ENCODE data around the gene PCBD1. TPM values are rescaled to one million over a fixed set of nuclear protein-coding genes. Genes with fewer than 3 reads are reported as not detected.

PCBD1 gene
- total RNA-seq, 8 experiments from 2014 or later: 49.7 to 123 (median 71.9) TPM

DNA sequence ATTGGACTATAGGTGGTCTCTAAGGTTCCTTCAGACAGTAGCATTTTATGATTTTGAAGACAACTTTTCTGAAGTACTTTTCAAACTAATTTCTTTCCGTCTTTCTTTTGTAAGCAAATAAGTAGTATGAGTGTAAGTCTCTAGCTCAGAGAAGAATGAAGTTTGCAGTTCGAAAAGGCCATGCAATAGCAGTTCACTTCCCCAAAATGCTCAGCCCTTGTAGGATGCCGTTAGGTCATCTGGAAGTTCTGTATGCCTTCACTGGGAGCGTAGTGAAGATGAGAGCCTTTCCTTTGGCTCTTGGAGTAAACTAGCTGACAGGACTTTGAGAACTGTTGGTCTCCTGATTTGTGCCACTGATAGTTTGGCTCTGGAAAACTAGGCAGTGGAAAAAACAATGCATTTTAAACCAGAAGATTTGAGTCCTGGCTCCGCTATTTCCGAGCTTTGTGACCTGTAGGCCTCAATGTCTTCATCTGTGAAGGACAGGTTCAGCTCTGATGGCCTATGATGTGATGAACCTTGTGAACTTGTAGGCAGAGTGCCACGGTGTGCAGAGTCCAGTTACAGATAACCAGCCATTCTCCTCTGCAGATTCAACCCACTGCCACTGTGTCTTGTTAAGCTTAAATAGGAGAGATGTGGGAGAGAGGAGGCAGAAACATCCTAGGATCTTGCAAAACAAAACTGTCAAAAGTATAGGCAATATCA, 53.8 kb downstream of the PCBD1 start:
- Histone ChIP-seq H3K27ac (no peak overlapping the region), H3K4me1 (replicated peaks in 1 of 2) (no peaks in the 10 kb centered on the region), H3K4me3 (no peak overlapping the region)

DNA sequence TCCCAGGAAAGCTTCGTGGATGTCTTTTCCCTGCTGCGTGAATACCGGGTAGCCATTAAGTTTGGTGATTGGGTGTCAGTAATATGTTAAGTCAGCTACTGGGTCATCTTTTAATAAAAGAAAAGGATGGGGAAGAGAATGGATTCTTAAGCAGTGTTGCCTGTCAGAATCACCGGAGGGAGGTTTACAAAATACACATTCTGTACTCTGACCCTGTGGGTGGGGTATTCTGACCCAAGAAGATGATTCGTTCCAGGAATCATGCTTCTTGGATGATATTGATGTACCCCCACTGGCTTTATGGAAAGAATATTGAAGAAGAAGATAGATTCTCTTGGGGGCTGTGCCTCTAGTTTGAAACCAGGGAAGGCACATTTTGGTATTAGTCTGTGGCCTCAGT, 54.3 kb downstream of the PCBD1 start:
- WGBS, 10 experiments: 73 to 100% (median 96%) methylated on average over 1 to 5 of the region's 5 CpGs; no CpG with 5 or more reads in 1 of the 10 experiments

More for the DNA sequence above, 53.8 kb downstream of the PCBD1 start:
- 83 to 100% (median 97%) methylated on average over 2 to 7 of the region's 7 CpGs; no CpG with 5 or more reads in 1 of the 10 experiments for WGBS, 10 experiments
- no peak for ATAC-seq (replicated peaks in 6 of 8)
- in situ Hi-C loops (cut with MboI; ENCODE audit: low pct_unique_long_range_greater_than_20kb in 2 of 9, low sequenced_read_pairs in 9 of 9, unreplicated experiment in 9 of 9): no loop called here

DNA sequence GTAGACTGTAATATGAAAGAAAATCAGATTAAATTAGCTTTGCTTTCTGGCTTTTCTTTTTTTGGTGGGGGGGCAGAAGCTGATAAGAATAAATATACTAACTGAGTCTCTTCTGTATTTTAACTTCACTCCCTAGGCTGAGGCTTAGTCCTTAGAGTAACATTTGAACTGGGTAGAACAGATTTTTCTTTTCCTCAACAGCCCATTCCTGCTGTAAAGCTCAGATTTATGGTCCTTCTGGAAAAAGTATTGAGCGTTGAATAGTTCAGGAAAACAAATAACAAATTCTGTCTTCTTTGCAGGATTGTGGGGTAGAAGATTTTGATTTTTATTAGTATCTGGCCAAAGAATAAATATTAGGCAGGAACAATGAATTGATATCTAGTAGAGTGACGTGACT, 54.8 kb downstream of the PCBD1 start:
- Histone ChIP-seq H3K27ac (no peak overlapping the region), H3K4me1 (replicated peaks in 1 of 2) (no peaks in the 10 kb centered on the region), H3K4me3 (no peak overlapping the region)
- 50 to 100% (median 83%) methylated on average over 1 to 2 of the region's 2 CpGs; no CpG with 5 or more reads in 1 of the 10 experiments for WGBS, 10 experiments
- in situ Hi-C loops (cut with MboI; ENCODE audit: low pct_unique_long_range_greater_than_20kb in 2 of 9, low sequenced_read_pairs in 9 of 9, unreplicated experiment in 9 of 9): no loop called here
- ATAC-seq (replicated peaks in 6 of 8): no peak

More for the DNA sequence above, 54.3 kb downstream of the PCBD1 start:
- Histone ChIP-seq H3K27ac (no peak overlapping the region), H3K4me3 (no peak overlapping the region), H3K4me1 (replicated peaks in 1 of 2) (no peaks in the 10 kb centered on the region)
- in situ Hi-C loops (cut with MboI; ENCODE audit: low pct_unique_long_range_greater_than_20kb in 2 of 9, low sequenced_read_pairs in 9 of 9, unreplicated experiment in 9 of 9): no loop called here
- ATAC-seq (replicated peaks in 6 of 8): no peak

Other genes with a start within 250 kb of the PCBD1 start
- 1 to 10 TPM in 2 of 8 experiments, under 1 TPM in 6; 0.05 to 1.9 (median 0.50) TPM for gene ADAMTS14, start 216.1 kb downstream of the PCBD1 start, total RNA-seq
- gene TBATA, start 103.2 kb downstream of the PCBD1 start, total RNA-seq: 1 to 10 TPM in 1 of 8 experiments, not detected in 7; 1.5 TPM
- 10 to 100 TPM; 16.3 to 54.6 (median 24.6) TPM for gene SGPL1, start 72.6 kb downstream of the PCBD1 start, total RNA-seq

Measured in motor neuron (in vitro differentiated cells).